NCI-H345 treated with DMSO at 0.1 percent for 48 hours (cell line): ENCODE measurements around the gene ADO.
"Not testable (repeated sequence)": the region's sequence is repeated elsewhere in the genome, so short reads cannot be mapped to it uniquely, and the experiment has no call there.

Source experiments
- DNase-seq: peaks from one replicate; lab custom pipeline; 2025; ENCODE audit not compliant: unreplicated experiment; lab: John Stamatoyannopoulos, UW

The ADO gene

DNA sequence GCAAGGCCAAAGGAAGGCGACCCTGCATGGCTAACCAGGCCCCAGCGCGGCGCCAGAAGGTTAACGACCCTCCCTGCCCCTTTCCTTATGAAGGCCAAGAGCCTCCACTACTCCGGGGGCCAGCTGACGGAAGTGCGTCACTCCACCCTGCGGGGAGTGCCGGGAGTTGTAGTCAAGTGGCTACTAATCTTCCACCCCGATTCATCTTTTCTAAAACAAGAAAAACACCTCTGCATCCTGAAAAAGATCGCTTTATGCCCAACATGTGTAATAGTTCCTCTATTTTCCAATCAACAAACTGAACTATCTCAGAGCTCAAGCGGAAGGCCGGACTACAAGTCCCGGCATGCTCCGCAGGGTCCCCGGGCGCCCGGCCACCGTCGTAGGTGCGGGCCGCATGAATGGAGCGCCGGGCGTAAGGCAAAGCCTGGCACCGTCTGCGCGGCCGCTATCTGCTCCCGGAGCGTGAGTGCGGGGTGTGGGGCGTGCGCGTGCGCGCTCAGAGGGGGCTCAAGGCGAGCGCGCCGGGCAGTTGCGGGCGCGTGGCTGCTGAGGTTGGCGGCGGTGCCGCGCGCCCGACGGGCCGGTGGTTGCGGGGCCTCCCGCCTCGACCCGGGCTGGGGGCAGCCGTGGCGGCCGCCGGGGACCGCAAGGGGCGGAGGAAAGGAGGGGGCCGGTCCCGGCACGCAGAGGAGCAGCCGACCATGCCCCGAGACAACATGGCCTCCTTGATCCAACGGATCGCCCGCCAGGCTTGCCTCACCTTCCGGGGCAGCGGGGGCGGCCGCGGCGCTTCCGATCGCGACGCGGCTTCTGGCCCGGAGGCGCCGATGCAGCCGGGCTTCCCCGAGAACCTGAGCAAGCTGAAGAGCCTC lies at the start of gene ADO:
ADO (plus strand) TSS at position 365 of the 875 bp plus-strand sequence; CDS start at position 705, 340 bp downstream.
- peak; percentile 73 for DNase-seq

DNA sequence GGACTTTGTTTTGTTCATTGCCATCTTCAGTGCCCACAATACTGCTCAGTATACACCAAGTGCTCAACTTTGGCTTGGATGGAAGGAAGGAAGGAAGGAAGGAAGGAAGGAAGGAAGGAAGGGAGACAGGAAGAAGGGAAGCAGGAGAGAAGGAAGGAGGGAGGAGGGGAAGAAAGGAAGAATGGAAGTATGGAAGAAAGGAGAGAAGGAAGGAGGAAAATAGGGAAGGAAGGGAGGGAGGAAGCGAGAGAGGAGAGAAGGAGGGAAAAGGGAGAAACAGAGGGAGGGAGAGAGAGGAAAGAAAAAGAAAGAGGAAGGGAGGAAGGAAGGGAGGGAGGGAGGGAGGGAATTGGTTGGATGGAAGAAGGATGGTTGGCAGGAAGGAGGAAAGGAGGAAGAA lies 49.6 kb upstream of the ADO start:
- no peak for DNase-seq

DNA sequence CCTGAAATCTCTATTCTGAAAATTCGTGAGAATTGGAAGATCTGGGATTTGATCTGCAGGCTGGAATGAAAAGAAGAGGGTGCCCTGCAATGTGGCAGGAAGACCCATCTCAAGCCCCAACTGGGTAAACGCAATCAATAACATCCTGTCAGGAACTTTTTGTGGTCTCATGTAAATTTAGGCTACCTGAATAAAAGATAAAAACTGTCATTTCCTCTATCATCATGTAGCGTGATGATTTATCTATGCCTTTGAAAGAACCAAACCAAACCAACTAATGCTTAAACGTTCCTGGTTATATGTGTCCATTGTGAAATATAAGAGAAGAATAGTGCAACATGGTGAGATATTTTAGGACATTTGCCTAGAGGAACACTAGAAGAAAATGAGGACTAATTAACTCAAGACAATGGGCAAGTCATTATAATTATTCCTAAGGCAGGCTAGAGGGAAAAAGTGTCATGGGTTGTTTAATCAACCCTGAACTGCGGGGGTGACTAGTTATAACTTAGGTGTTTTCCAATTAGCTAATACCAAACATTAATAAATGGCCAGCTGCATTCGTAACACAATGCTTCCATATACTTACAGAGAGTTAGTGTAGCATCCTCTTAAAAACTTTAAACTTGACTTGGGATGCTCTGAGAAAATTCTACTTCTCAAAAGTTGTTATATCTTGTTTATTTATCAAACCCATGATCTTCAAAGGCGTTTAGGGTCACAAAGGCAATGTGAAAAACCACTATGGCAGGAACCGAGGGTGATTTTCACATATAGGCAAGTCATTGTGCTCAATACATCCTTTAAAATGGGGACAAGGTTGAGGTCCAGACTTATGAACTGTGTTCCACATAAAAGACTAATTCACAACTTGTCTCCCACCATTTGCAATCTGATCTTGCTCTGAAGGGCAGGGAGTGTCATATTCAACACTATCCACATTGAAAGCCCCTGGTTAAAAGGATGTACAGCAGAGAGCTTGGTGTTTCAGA lies 48.6 kb upstream of the ADO start:
- no peak for DNase-seq

DNA sequence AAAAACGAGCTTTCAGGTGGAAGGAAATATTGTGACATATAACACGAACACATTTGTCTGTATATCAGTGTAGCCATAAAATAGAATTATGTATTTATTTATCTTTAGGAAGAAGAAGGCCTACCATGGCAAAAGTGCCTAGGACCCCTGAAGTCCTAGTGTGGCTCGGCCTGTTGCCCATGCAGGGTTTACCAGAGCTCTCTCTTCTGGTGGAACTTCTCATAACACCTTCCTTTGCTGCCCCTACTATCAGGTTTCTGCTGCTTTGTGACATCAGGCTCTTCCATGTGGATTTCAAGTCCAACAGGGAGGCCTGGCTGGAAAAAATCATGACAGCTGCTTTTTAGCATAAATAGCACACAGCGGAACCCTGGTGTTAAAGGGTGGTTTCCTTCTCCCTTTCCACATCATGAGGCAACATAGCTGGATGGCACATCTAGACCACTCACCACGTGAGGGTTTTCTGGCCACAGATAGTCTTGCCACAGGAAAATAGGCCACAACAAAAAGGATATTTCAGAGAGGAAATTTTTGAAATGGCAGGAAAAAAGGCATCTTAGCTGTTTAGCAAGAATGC lies 44.8 kb upstream of the ADO start:
- DNase-seq = no peak

DNA sequence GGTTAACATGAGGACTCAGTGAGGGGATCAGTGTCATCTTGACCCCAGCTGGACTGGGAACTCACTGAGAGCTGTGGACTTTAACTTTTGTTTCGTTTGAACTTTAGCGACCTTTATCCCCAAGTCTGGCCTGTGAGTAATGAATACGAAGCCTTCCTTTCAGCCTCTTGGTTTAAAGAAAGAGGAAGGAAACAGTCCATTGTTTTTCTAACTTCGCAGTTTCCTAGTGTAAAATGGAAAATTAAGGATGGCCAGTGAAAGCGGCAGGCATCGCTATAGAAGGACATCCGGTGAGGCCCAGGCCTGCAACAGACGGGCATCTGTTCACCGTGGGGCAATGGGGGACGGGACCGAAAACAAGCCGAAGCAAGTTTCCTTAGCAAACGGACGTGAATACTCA lies 44.1 kb upstream of the ADO start:
- DNase-seq = no peak

DNA sequence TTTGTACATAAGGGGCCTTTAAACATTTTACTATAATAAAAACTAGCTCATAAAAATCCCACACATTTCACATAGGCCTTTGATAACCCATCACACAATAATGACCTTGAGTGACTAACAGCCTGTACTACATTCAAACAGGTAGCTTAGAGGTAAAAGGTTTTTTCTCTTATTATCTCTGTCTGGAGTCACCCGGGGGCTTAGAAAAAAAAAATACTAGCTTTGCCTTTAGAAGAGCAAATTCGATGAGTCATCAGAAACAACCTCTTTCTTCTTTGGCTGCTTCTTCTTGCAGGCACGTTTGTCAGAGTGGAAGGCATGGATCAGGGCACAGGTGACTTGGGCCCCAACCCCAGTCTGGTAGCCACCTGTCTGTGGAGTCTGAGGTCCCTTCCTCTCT lies 43.4 kb upstream of the ADO start:
- no peak for DNase-seq

DNA sequence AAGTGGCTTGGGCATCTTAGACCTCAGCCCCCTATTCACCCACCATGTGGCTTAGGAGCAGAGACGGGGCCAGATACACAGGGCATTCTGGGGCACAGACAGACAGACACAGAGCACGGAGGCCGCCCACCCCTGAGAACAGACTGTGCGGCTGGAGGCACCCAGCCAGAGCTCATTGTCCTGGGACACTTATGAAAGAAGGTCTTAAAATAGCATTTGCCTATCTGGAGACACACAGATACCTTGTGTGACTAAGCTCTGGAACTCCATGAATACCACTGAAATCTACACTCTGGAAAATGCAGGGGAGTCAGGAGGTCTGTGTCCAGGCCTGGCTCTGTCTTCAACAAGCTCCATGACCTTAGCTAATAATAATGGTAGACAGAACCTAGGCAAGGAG lies 41.4 kb upstream of the ADO start:
- DNase-seq = no peak

DNA sequence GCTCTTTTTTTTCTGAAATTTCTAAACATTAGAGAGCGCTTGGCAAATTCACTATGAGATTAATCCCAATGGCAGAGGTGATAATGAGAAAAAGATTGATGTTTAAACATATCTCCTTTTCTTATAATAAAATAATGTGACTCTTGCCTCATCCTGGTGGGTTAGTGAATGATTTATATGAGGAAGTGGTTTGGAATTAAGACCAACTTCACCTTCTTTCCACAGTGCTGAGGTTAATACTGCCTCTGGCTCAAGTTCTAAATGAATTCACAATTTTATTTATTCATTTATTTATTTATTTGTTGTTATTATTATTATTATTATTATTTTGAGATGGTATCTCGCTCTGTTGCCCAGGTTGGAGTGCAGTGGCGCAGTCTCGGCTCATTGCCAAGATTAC lies 40.5 kb upstream of the ADO start:
- no peak for DNase-seq

DNA sequence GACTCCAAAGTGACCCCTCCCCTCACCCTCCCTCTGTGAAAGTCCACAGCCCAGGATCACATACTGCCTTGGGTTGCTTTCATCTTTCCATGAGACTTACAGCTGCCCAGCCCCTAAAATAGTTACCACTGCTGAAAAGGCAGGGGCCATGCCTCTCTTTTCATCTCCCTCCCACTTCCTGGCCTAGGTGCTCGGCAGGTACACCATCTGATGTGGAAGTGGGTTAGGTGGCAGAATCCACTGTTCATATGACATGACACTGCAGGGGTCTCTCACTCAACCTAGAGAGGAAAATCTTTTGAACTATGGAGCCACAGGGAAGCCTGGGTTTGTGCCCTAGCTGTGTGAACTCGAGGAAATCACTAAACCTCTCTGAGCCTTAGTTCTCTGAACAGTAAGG lies 38.8 kb upstream of the ADO start:
- DNase-seq = no peak

DNA sequence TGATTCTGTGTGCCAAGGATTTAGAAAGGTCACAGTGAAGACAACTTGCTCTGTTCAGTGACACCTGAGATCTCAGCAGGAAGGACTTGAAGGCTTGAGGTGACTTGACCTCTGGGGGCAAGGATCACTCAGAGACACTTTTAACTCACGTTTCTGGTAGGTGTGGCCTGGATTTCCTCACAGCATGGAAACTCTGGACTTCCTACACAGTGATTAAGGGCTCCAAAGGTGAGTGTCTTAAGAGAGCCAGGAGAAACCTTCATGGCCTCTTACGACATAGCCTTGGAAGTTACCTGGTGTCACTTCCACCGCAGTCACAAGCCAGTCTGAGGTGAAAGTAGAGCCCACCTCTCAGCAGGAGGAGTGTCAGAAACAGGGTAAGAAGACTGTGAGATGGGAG lies 38.1 kb upstream of the ADO start:
- no peak for DNase-seq

DNA sequence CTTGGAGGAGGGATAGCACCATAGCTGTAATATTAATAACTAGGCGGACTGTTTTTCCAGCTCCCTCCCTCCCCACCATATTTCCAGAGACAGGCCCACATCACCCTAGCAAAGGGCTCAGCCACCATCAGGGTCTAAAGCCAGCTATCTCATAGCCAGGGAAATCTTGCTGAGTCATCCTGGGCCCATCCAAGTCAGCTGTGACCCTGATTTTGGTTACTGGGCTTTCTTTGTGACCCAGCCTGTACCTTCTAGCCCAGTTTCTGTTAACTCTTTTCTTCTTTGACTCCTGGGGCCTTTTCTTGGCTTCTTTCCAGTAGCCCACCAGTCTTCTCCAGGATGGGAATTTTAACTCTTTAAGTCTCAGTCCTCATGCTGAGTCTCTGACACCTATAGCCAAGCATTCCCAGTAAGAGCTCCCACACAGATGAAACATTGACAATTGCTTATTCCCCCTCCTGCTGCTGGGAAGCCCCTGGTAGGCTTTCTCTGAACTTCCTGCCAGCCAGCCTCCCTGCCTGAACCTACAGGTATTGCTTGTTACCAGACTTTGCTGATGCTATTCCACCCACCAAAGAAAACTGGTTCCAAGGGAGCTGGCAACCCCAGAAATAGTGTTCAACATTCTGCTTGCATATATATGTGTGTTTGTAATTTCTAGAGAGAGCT lies 34.8 kb upstream of the ADO start:
- DNase-seq = no peak

DNA sequence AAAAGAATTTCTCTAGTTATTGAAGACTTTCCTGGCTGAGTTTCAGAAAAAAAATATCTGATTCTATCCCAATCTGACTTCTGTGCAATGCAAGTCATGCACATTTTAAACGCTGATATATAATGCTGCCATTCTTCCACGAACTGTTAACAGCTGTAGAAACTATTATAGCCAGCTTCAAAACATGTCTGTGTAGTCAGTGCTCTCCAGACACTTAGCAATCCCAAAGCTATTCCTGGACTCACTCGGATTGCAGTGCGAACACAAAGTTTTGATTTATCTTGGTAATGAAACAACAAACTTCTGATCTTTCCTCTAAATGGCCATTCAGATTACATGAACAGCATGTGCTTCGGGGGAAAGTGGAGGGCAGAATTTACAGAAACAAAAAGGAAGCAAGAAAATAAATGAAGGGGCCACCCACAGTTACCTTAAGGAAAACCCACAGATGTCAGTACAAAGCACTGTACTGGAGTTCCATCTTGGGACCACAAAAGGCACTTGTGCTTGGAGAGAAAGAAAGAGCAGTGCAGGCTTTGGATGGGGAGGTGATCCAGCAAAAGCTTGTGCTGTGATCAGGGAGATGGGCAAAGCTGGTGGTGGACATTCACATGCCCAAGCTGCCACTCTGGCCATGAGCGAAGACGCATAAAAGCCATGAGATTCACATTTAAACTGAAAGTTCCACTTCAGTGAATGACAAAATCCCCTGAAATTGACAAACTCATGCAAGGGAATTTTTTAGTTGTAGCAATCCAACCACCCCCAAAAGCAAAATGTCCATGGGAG lies 32.1 kb upstream of the ADO start:
- no peak for DNase-seq

DNA sequence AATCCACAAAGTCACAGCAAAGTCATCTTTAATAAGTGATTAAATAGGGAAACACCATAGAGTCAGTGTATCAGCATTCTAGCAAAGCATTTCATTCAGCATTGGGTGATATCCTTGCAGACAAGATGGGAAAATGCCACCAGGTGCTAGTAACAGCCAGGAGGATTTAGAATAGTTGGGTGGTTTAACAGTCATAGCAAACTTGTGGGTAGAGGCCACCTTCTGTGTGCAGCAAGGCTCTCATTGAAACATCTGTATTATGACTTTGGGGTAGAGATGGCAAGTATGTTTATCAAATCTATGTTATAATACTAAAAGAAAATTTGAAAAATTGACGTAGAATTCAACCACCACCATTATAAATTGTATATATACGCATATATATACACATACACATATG lies 26.4 kb upstream of the ADO start:
- no peak for DNase-seq

DNA sequence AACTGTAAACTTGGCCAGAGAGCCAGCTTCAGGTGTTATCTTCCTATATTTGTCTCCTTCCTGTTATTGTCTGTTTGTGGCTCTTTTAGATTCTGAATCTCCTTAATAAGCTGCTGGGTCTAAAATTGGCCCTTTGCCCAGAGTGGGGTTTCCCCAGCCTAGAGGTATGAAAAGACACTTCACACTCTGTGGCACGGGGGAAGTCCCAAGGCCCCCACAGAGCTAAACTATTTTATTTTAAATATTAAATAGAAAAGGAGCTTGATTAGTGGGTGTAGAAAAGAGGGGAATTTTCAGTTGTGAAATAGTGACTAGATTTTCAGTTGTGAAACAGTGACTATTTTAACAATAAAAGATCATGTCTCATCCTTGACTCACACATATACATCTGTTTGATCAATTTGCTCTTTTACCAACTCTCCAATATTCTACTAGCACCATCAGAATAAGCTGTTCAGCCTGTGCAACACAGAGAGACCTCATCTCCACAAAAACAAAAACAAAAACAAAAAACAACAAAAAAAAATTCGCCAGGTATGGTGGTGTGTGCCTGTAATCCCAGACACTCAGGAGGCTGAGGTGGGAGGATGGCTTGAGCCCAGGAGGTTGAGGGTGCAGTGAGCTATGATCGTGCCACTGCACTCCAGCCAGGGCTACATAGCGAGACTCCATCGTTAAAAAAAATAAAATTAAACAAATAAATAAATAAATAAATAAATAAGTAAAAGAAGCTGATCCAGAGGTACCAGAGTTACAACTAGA lies 24.9 kb upstream of the ADO start:
- no peak for DNase-seq

DNA sequence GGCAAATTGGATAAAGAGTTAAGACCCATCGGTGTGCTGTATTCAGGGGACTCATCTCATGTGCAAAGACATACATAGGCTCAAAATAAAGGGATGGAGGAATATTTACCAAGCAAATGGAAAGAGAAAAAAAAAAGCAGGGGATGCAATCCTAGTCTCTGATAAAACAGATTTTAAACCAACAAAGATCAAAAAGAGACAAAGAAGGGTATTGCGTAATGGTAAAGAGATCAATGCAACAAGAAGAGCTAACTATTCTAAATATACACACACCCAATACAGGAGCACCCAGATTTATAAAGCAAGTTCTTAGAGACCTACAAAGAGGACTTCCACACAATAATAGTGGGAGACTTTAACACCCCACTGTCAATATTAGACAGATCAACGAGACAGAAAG lies 20.0 kb upstream of the ADO start:
- DNase-seq = not testable (repeated sequence)

DNA sequence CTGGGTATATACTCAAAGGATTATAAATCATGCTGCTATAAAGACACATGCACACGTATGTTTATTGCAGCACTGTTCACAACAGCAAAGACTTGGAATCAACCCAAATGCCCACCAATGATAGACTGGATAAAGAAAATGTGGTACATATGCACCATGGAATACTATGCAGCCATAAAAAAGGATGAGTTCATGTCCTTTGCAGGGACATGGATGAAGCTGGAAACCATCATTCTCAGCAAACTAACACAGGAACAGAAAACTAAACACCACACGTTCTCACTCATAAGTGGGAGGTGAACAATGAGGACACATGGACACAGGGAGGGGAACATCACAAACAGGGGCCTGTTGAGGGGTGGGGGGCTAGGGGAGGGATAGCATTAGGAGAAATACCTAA lies 16.2 kb upstream of the ADO start:
- not testable (repeated sequence) for DNase-seq

DNA sequence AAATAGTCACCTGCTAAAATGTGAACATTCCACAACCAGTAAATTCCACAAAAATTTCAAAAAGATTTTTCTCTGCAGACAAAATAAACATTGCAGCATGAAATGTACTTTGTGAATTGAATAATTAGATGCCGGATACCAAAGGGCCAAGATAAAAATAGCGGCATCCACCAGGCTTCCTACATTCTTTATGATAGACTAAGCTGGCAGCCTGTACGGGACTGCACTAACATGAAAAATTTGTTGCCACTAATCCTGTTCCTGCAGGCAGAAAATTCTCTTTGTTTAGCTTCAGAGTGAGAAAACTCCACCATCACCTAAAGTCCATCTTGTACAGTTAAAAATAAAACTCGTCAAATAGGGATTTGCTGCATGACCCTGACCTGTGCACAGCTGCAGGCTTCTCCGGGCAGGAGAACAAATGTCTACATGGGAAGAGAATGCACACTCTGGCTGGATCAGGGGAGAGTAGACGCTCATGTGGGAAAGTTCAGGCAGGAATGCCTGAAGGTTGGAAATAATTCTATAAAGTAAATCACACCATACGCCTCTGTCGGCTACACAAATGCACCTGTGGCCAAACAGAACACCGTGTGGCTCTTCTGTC lies 15.6 kb upstream of the ADO start:
- DNase-seq = no peak

DNA sequence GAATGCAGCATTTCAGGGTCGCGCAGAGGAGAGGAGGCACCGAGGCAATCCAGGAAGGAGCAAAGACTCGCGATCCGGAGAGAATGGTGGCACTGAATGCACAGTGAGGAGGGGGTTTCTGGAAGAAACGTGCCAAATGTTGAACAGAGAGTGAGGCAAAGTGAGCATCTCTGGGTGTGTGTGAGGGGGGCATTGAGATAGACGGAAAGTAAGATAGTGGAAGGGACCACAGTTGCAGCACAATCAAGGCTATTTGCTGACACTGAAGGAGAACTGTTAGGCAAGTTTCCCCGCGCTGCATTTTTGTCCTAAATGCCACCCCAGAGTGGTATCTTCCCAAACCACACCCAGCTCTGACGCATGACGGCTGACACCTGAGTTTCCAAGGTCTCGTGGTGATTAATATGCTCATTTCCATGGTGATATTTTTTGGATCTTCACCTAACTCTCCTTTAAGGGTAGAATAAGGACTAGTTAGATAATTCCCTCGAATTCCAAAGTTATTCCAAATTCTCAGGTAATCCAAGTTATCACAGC lies 14.4 kb upstream of the ADO start:
- DNase-seq = no peak

DNA sequence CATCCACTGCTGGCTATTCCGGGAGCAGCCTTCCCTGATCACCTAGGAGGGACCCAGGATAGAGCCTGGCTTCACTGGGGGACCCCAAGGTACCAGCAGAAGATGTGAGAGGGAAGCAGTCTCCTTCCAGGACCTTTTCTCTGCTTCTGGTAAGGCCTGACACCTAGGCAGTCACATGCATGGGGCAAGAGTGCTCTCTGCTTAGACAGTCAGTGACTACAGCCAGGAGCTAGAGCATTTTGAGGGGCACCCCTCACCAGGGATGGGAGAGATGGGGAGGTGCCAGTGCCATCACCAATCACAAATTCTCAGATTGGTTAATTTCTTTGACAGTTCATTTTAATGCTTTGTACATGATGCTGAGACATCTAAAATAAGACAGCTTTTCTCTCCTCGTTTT lies 13.9 kb upstream of the ADO start:
- DNase-seq = no peak
